Stimulated activated CD8-positive, alpha-beta memory T cell treated with anti-CD3 and anti-CD28 coated beads, Interleukin-2, amount 100 ng/mL, for 48 hours (primary cell): ENCODE measurements around the gene PPP4R4.
A peak's percentile ranks its signal among the peaks of the same experiment; 100 is the strongest.

Experiments
- DNase-seq, 2 donors: peaks; one replicate each; pipeline ENCODE4 v3.0.0-alpha.2; 2020; ENCODE audit warnings: low read depth in 2 of 2

The PPP4R4 gene, protein sequence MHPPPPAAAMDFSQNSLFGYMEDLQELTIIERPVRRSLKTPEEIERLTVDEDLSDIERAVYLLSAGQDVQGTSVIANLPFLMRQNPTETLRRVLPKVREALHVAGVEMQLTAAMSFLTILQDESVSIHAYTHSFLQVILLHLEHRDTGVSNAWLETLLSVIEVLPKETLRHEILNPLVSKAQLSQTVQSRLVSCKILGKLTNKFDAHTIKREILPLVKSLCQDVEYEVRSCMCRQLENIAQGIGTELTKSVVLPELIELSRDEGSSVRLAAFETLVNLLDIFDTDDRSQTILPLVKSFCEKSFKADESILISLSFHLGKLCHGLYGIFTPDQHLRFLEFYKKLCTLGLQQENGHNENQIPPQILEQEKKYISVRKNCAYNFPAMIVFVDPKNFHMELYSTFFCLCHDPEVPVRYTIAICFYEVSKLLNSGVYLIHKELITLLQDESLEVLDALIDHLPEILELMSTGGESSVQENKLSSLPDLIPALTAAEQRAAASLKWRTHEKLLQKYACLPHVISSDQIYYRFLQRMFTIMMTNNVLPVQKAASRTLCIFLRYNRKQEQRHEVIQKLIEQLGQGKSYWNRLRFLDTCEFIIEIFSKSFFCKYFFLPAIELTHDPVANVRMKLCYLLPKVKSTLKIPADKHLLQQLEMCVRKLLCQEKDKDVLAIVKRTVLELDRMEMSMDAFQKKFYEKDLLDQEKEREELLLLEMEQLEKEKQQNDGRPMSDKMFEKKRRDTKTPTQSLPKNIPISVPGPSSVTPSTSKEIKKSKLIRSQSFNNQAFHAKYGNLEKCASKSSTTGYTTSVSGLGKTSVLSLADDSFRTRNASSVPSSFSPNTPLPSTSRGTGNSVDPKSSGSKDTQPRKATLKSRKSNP

DNA sequence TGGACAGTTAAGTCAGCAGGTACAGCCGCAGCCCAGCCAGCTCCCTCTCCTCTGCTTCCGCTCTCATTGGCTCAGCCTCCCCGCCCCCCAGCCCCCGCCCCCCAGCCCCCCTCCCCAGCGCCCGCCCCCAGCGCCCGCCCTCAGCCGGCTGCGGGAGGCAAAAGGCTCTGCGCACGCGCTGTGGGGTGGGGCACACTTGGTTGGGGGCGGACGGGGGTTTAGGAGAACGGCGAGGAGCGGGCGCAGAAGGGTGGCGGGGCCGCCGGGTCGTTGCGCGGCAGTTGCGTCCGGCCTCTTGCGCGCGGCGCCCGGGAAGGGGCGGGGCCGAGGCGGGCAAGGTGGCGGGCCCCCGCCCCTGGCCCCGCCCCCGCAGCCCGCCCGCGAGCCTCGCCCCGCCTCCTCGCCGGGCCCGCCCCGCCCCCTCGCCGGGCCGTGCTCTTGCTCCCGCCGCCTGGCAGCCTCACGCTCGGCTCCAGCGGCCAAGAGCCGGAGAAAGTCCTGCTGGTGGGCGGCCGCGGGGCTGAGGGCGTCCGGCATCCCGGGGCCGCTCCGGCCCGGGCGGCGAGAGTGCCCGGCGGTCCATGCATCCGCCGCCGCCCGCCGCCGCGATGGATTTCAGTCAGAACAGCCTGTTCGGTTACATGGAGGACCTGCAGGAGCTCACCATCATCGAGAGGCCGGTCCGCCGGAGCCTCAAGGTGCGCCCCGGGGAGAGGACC, at the start of gene PPP4R4:
Gene PPP4R4, plus strand, starts transcription at position 438 of the 719 bp plus-strand sequence. Its CDS starts 144 bp downstream, at position 582.
- peak; percentile 79 to 80 for DNase-seq

DNA sequence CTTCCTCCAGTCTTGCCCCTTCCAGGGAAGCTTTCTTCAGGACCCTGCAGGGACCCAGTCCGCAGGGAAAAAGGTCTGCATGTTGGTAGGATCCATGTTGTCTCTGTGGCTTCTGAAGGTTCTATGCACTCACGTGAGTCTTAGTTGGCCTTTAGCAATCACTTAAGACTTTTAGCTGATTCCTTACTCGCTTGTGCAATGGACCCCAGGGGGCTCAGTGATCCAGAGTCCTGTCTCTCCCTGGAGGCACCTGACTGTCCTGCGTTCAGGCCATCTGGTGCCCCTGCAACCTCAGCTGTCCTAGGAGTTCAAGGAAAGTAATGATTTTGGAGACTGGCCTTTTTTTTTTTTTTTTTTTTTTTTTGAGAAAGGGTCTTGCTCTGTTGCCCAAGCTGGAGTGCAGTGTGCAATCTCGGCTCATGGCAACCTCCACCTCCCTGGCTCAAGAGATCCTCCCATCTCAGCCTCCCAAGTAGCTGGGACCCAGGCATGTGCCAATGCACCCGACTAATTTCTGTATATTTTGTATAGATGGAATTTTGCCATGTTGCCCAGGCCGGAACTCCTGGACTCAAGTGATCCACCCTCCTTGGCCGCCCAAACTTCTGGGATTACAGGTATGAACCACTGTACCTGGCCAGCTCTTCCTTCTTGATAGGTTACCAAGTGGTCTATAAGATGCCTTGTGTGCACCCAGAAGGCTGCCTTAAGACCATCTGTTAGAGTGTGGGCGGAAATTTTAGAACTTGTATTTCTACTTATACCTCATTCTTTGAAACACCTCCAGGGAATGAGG, 49.3 kb upstream of the PPP4R4 start:
- DNase-seq = no peak

DNA sequence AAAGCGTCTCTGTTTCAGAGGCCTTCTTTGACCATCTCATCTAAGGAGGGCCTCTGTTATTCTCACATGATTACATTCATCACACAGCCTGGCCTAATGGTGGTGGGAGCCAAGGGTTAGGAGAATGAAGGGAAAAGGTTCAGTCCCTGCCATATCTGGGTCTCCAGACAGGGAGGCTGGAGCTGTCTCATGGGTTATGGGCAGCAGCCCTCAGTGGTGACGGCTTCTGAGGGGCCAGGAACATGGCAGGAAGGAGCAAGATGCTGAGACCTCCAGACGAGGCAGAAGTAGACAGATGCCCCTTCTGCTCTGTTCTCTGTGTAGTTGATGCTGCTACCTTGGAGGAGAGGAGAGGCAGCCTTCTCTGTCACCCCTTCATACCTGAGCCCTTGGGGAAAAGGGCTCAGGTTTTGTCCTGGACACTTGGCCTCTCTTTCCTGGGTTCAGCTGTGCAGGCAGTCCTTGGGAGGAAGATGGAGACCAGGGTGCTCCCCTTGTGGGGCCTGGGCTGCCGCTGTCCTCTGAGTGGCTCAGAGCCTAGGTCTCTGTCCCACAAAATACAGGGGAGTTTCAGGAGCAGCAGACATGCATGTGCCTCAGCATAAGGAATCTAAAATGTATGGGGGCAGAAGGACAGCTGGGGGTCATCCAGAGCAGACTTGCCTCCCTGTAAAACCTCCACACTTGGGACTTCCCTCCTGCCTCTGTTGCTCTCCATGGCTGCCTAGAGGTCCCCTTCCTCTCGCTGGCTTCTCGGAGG, 48.3 kb upstream of the PPP4R4 start:
- DNase-seq = no peak

DNA sequence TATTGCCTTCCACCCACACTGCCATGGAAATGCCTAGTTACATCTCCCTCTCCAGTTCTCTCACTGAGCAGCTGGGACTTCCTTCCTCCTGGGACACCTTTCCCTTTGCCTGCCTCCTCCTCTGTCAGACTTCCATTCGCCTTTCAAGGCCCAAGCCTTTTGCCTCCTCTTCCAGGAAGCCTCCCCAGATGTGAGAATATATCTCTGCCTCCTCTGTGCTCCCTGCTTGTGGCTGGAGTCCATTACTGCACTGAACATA, 47.8 kb upstream of the PPP4R4 start:
- DNase-seq = no peak

DNA sequence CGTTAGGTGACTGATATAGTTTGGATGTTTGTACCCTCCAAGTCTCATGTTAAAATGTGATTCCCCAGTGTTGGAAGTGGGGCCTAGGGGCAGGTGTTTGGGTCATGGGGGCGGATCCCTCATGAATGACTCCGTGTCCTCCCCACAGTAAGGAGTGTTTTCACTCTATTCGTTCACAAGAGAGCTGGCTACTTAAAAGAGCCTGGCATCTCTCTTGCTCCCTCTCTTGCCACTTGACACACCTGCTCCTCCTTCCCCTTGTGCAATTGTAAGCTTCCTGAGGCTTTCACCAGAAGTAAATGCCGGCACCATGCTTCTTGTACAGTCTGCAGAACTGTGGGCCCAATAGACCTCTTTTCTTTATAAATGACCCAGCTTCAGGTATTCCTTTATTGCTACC, 47.3 kb upstream of the PPP4R4 start:
- no peak for DNase-seq

DNA sequence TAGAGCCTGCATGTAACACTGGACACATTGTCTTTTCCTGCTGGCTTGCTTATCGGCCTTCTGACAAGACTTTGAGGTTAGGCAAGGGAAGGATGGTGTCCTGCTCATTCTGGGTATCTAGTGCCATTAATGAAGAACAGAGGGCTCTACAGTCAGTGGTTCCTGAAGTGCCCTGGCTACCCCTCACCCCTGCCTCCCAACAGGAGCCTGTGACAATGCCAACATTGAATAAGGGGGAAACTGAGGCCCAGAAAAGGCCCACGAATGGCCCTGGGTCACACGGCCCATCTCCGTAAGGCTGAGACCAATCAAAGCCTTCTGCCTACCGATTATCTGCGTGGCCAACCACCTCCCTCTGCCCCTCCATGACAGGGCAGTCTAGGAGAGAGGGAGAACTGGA, 46.8 kb upstream of the PPP4R4 start:
- no peak for DNase-seq

DNA sequence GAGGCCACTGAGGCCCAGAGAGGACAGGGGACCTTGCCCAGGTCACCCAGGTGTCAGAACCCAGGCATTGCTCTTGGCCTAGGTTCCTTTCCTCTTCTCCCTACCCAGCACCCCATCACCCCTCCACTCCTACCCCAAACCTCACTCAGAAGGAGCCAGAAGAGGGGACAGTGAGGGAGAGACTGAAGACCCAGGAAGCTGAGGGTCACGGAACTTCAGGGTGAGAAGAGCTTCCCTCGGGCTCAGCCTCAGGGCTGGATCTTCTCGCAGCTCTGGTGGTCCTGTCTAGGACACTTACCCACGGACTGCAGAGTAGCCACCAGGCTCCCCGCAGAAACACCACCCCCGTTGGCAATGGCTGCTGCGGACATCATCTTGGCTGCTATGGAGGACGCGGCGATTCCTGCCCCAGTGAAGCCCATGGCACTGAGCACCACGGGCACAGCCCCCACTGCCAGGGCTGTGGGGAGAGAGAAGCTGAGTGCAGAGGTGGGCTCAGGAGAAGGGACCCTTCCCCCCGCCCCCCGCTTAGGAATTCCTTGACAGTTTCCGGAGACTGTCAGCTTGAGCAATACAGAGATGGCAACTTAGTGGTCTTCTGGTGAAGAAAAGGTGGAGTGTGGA, 45.8 kb upstream of the PPP4R4 start:
- no peak for DNase-seq

DNA sequence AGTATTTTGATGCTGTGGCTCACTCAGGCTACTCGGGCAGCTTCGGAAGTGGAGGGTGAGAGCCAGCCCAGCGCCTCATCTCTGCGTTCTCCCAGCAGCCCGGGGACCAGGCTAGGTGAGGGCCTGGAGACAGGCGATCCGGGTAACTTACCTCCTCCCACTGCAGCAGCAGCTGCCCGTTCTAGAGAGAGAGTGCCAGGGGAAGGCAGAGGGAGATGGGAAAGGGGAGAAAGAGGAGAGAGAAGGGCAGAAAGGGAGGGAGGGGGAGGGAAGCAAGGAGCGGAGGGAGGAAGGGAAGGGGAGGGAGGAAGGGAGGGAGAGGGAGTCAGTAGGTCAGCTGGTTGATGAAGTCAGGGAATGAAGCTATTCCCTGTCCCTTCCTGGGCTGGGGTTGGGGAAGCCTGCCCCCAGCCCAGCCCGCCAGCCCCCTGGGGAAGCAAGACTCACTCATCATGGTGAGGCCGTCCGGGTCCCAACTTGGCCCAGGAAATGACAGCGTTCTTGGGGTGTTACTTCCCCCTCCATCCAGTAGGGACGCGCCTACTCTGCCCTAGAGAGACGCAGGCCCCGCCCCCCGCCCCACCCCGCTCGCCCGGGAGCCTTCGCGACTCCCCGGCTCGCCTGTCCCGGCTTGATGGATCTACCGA, 44.9 kb upstream of the PPP4R4 start, which contains the start of gene IFI27L2:
Gene IFI27L2, minus strand, starts transcription at position 494 of the 647 bp plus-strand sequence. Its CDS starts 40 bp downstream, at position 454.
- peak; percentile 56 to 64 for DNase-seq

DNA sequence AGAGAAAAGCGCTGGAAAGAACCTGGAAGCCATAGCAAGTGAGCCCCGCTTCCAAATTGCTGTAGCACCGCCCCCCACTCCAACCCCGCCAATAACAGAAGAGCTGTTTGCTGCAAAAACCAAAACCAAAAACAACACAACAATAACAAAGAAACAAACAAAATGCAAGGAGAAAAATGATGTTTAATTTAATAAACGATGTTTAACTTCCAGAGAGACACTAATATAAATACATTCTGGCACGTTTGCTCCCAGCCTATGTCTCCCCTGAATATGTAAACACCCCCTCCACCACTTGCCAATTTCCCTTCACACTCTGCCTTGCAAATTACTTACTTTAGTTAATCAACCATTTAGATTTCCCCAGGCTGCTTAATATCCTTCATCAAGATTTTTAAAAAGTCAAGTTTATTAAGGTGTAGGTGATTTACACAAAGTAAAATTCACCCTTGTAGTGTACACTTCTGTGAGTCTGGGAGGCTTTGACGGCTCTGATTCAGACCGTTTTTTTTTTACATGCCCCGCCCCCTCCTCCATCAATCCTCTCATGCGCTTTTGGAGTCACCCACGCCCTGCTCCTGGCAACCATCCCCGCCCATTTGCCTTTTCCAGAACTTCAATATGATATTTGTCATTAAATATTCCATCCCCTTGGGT, 44.2 kb upstream of the PPP4R4 start:
- DNase-seq = peak in 1 of 2 donors; percentile 13

DNA sequence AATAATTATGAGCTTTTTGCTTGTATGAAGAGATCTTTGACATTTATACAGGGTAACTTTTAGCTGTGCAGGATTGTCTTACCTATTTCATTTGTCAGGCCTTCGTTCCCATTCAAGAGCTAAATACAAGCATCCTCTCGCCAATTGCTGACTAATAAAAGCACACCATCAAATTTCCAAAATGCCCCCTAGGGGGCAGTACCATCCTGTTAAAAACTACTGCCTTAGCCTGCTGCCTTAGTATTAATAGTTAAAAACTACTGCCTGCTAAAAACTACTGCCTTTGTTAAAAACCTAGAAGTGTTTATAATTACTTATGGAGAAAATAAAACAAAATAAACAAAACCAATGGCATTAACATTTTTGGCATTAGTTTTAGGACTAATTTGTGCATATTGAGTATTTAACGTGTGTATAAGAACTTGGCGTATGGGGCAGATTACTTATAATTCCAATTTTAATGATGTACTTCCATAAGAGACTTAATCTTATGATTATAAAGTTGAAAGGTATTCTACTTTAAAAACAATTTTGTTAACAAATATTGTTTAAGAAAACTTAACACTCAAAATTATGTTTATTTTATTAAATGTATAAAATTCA, 41.7 kb upstream of the PPP4R4 start:
- peak in 1 of 2 donors; percentile 21 for DNase-seq

DNA sequence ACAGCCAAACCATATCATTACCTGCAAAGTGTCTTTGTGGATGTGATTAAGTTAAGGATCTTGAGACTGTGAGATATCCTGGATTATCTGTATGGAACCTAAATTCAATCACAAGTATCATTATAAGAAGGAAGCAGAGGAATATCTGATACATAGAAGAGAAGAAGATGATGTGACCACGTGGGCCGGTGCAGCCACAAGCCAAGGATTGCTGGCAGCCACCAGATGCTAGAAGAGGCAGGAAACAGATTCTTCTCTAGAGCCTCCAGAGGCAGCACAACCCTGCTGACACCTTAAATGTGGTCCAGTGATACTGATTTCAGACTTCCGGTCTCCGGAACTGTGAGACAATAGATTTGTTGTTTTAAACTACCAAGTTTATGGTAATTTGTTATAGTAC, 38.6 kb upstream of the PPP4R4 start:
- no peak for DNase-seq

DNA sequence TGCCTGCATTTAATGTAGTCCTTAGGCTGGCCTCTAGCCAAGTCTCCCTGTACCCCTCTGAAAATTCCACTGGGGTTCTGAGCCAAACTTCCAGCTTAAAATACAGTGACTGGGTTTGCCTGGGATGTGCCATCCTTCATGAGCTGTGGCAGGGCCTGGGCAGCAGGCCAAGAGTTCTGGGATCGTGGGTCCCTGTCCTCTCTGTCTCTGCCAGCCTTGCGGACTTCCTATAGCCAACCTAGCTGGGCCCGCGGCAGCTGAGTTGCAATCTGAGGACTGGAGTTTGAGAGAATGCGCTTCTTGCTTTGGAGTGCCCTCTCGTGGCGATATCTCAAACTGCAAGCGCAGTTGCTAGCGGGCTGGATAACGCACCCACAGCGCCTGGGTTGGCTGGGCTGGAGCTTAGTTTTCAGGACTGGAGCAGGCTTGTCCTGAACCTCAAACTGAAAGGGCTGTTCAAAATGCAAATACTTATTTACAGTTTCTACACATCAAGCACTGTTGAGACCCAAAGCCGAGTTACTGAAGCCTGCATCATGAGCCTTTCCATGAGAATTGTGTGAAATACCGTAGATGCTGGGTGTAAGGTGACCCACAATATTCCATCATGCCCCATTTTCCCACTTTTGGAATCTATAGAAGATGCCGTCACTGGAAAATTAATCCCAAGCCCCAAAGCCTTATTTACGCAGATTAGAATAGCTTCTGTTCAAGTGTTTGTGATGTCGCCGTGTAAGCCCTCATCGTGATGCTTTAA, 37.4 kb upstream of the PPP4R4 start:
- peak; percentile 60 to 81 for DNase-seq

DNA sequence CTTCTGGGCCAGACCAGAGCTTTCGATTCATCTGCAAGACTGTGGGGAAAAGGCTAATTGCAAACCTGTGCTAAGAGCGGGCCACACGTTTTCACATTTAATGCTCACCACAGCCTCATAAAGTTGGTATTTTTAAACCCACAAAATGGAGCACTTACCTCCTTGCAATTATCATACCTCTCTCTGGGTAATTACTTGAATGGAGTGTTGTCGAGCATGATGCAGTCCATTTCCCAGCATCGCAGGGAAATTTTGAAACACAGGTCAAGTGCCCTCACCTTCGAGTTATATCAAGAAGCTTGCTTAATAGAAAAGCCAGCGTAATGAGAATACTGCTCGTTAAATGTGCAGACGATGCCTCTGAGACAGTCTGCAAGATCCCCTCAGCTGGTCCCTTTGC, 35.9 kb upstream of the PPP4R4 start:
- DNase-seq = no peak

DNA sequence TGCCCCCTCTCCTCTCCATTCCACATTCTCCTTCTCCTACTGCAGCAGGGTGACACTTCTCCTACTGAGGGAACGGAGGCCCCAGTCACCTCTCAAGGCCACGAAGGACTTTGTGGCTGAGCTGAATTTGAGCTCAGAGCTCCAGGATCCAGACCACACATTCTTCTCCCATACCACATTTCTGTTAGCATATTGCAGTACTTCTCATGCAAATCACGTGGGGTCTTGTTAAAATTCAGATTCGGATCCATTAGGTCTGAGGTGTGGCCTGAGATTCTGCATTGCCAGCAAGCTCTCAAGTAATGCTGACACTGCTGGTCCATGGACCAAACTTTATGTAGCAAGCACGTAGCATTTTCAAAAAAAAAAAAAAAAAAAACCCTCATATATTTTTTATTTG, 35.1 kb upstream of the PPP4R4 start:
- no peak for DNase-seq

DNA sequence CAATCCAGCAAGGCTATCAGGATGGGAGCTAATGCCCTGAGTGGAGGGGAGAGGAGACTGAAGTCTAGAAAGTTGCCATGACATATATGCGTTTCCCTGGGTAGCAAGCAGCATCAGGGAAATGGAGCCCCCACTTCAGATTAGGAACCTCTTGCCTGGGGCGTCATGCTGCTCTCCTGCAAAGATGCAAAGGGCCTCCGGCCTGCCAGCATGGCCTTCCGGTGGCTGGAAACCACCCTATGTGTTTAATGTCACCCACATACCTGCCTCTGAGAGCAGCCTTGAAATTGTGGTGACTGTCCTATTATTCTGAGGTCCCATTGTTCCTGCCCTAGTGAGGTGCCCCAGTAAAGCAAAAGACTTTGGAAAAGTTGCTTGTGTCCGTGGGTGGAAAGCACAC, 34.7 kb upstream of the PPP4R4 start:
- no peak for DNase-seq

DNA sequence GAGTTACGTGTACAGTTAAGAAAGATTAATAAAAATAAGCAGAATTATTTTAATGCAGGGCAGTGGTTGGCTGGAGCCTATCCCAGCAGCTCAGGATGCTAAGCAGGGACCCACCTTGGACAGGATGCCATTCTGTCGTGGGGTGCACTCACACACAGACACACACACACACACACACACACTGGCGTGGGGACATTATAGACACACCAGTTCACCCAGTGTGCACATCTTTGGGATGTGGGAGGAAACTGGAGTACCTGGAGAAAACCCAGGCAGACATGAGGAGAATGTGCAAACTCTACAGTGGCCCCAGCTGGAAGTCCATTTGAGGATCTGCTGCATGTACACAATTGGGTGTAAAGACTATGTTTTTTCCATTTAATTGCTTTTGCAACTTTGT, 31.9 kb upstream of the PPP4R4 start:
- no peak for DNase-seq

DNA sequence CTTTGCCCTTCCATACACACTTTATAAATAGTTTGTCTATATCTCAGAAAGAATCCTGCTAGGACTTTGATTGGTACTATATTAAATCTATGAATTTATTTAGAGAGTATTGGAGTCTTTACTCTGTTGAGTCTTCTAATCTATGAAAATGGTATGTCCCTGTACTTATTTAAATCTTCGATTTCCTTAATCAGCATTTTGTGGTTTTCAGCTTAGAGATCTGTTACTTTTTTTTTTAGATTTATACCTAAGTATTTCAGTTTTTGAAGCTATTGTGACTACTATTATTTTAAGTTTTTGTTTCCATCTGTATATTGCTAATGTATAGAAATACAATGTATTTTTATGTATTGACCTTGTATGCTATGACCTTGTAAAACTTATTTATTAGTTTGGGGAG, 31.3 kb upstream of the PPP4R4 start:
- DNase-seq = no peak

DNA sequence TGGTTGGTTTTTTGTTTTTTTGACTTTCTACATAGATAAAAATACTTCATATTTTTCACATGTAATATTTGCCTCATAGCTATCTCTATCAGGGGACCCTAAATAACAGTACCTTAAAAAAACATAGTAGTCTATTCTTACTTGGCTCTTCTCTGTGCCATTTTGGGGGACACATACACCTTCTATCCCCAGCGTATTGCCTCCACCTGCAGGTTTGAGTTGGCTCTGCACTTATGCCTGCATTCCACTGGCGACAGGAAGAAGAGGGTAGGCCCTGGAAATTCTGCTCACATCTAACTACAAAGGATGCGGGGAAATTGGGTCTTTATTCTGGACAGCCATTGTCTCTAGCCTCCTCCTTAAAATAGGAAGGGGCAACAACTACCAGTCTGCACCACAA, 30.9 kb upstream of the PPP4R4 start:
- DNase-seq = no peak
